ENCODE results near the gene KCNH8.

- TF ChIP-seq EZH2 (IDR thresholded peaks at IDR 0.05; ENCODE audit: borderline replicate concordance, low read length) (no peak), CTCF (conservative IDR thresholded peaks at IDR 0.05 in 1 of 2, IDR thresholded peaks at IDR 0.05 in 1 of 2; ENCODE audit: extremely low read depth in 1 of 2, insufficient read depth in 1 of 2, low read depth in 1 of 2, low read length in 2 of 2) (no peak)
Observed at GRCh38 chr3:19573644-19574043, 425.3 kb downstream of the KCNH8 start.

Data from mammary epithelial cell (primary cell).